K562 (cell line): ENCODE results near the gene CNTD1. TPM values are rescaled to one million over a fixed set of nuclear protein-coding genes. Genes with fewer than 3 reads are reported as not detected.

Source experiments
- CBFA2T3 ChIP-seq: fragments of 450-650 bp; IDR thresholded peaks from 2 replicates; pipeline ENCODE4 v1.6.1; 2017
- DIDO1 ChIP-seq: fragments of 450-650 bp; IDR thresholded peaks from 2 replicates; pipeline ENCODE4 v1.6.1; 2016; ENCODE audit warnings: low read depth, missing biosample characterization, missing genetic modification characterization
- DMBX1 ChIP-seq: fragments of 250-450 bp; sonication (Bioruptor Pico); IDR thresholded peaks from 2 replicates; pipeline ENCODE4 v1.8.0; 2022; ENCODE audit warnings: inconsistent platforms, mild to moderate bottlenecking, moderate library complexity, borderline replicate concordance
- EP300 ChIP-seq: IDR thresholded peaks from 2 replicates; pipeline ENCODE4 v1.6.1; 2012; ENCODE audit warnings: low read length, improper control_type of control experiment
- MTA2 ChIP-seq: fragments of 450-650 bp; IDR thresholded peaks from 2 replicates; pipeline ENCODE4 v1.6.1; 2016; ENCODE audit warnings: low read depth
- PHF8 ChIP-seq: fragments of 200-600 bp; sonication (generic); IDR thresholded peaks from 2 replicates; pipeline ENCODE4 v1.6.1; 2012; ENCODE audit warnings: mixed run types, mild to moderate bottlenecking, inconsistent platforms, low read length, moderate library complexity, borderline replicate concordance
- RBM39 ChIP-seq: fragments of 200-400 bp; formaldehyde crosslinking; optimal IDR thresholded peaks from 2 replicates; pipeline ENCODE3; 2018; ENCODE audit warnings: low read depth, low read length
- SOX6 ChIP-seq: fragments of 450-650 bp; IDR thresholded peaks from 2 replicates; pipeline ENCODE4 v1.6.1; 2014; ENCODE audit warnings: mild to moderate bottlenecking
- TRIM24 ChIP-seq, 2 experiments: fragments of 450-650 bp; IDR thresholded peaks; 2 replicates each; pipeline ENCODE4 v1.6.1; 2016
- ZNF77 ChIP-seq: fragments of 250-450 bp; sonication (Bioruptor Pico); IDR thresholded peaks from 2 replicates; pipeline ENCODE4 v1.5.0; 2020
- polyA plus RNA-seq, 8 experiments: library from polyadenylated mRNA; depleted of rRNA in 4 of 8; stranded (reverse) in 5 of 8; unstranded in 3 of 8; fragments of >200 nt; fragmentation: Nextera tagmentation in 2 of 8; fragmentation: Illumina TruSeq in 1 of 8; extraction: Ambion mirVana in 2 of 8; extraction: Trizol in 1 of 8; gene quantifications; 2 replicates each; pipeline versions ENCODE4 v1.2.1 to v1.2.3, GENCODE V29; 2011 to 2014; ENCODE audit warnings: inconsistent platforms in 1 of 8, missing spikeins in 1 of 8
- total RNA-seq, 7 experiments: library from RNA; depleted of rRNA in 6 of 7; stranded (reverse); fragments of >200 nt in 6 of 7; fragmentation: Illumina TruSeq in 2 of 7; extraction: Trizol in 2 of 7; gene quantifications; 2 replicates each; pipeline versions ENCODE4 v1.2.1 to v1.2.3, GENCODE V29; 2011 to 2021; ENCODE audit warnings: low replicate concordance in 1 of 7
- TF ChIP-seq, protein P1 (sequence below): fragments of 450-650 bp; IDR thresholded peaks from 2 replicates; pipeline ENCODE4 v1.6.1; 2016
- TF ChIP-seq, protein P2 (sequence below): sonication (generic); formaldehyde crosslinking; IDR thresholded peaks from 2 replicates; pipeline ENCODE4 v1.8.0; 2023; ENCODE audit warnings: mild to moderate bottlenecking, missing genetic modification reagents
- TF ChIP-seq, protein P3 (sequence below), 2 experiments: fragments of 450-650 bp; formaldehyde crosslinking in 1 of 2; IDR thresholded peaks; 2 replicates each; pipeline versions ENCODE4 v1.4.0 to v1.6.1; 2014 to 2020; ENCODE audit warnings: mild to moderate bottlenecking in 2 of 2, borderline replicate concordance in 1 of 2, low read depth in 1 of 2

CNTD1 gene
- total and polyA plus RNA-seq, 9 of the 15 experiments (the other 6 are each of a cell fraction or from before 2014, with no cell fraction given): 0.12 to 0.86 (median 0.41) TPM; not detected in 1

DNA sequence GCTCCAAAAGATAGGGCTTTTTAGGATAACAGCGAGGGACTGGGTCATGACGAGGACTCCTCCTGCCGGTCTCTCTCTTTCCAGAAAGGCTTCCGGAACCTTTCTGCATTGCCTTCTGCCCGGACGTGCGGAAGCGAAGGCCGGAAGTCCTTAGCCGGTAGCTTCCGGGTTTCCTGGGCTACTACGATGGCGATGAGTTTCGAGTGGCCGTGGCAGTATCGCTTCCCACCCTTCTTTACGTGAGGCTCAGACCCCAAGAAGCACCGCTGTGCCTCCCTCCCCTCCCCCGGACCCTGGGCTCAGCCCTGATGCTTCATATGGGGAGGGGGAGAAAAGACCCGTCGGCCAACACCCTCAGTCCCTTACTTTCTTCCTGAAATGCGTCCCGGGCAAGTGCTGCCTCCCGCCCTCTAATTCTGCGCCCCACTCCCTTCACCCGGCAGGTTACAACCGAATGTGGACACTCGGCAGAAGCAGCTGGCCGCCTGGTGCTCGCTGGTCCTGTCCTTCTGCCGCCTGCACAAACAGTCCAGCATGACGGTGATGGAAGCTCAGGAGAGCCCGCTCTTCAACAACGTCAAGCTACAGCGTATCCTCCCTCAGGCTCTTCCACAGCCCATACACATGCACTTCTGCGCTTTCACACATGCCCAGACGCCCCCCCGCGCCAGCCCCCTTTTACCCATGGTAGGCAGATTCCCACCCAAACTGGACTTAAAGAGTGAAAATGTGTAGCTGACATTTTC, 25.2 kb upstream of the CNTD1 start, which contains the start of gene VPS25 (continued):
- 0 out of 2 replicates have a peak, but pooled peaks have one; percentile 5 for TF ChIP-seq MTA2
- TF ChIP-seq TRIM24 (IDR thresholded peaks at IDR 0.05): peak in 1 of 2 experiments; percentile 99; a peak in 2 of 4 replicates
- peak; percentile 72 for TF ChIP-seq RBM39
- TF ChIP-seq SOX6: peak; percentile 66; the same call in 1 of the 2 replicates
- TF ChIP-seq, protein P1, sequence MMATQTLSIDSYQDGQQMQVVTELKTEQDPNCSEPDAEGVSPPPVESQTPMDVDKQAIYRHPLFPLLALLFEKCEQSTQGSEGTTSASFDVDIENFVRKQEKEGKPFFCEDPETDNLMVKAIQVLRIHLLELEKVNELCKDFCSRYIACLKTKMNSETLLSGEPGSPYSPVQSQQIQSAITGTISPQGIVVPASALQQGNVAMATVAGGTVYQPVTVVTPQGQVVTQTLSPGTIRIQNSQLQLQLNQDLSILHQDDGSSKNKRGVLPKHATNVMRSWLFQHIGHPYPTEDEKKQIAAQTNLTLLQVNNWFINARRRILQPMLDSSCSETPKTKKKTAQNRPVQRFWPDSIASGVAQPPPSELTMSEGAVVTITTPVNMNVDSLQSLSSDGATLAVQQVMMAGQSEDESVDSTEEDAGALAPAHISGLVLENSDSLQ: peak; percentile 78
- no peak for TF ChIP-seq ZNF77 (CRISPR knock-in tag)
- peak; percentile 22; the same call in 1 of the 2 replicates for TF ChIP-seq EP300
- TF ChIP-seq, protein P2, sequence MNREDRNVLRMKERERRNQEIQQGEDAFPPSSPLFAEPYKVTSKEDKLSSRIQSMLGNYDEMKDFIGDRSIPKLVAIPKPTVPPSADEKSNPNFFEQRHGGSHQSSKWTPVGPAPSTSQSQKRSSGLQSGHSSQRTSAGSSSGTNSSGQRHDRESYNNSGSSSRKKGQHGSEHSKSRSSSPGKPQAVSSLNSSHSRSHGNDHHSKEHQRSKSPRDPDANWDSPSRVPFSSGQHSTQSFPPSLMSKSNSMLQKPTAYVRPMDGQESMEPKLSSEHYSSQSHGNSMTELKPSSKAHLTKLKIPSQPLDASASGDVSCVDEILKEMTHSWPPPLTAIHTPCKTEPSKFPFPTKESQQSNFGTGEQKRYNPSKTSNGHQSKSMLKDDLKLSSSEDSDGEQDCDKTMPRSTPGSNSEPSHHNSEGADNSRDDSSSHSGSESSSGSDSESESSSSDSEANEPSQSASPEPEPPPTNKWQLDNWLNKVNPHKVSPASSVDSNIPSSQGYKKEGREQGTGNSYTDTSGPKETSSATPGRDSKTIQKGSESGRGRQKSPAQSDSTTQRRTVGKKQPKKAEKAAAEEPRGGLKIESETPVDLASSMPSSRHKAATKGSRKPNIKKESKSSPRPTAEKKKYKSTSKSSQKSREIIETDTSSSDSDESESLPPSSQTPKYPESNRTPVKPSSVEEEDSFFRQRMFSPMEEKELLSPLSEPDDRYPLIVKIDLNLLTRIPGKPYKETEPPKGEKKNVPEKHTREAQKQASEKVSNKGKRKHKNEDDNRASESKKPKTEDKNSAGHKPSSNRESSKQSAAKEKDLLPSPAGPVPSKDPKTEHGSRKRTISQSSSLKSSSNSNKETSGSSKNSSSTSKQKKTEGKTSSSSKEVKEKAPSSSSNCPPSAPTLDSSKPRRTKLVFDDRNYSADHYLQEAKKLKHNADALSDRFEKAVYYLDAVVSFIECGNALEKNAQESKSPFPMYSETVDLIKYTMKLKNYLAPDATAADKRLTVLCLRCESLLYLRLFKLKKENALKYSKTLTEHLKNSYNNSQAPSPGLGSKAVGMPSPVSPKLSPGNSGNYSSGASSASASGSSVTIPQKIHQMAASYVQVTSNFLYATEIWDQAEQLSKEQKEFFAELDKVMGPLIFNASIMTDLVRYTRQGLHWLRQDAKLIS (CRISPR knock-in tag): no peak
- TF ChIP-seq PHF8: peak; percentile 91
- TF ChIP-seq, protein P3, sequence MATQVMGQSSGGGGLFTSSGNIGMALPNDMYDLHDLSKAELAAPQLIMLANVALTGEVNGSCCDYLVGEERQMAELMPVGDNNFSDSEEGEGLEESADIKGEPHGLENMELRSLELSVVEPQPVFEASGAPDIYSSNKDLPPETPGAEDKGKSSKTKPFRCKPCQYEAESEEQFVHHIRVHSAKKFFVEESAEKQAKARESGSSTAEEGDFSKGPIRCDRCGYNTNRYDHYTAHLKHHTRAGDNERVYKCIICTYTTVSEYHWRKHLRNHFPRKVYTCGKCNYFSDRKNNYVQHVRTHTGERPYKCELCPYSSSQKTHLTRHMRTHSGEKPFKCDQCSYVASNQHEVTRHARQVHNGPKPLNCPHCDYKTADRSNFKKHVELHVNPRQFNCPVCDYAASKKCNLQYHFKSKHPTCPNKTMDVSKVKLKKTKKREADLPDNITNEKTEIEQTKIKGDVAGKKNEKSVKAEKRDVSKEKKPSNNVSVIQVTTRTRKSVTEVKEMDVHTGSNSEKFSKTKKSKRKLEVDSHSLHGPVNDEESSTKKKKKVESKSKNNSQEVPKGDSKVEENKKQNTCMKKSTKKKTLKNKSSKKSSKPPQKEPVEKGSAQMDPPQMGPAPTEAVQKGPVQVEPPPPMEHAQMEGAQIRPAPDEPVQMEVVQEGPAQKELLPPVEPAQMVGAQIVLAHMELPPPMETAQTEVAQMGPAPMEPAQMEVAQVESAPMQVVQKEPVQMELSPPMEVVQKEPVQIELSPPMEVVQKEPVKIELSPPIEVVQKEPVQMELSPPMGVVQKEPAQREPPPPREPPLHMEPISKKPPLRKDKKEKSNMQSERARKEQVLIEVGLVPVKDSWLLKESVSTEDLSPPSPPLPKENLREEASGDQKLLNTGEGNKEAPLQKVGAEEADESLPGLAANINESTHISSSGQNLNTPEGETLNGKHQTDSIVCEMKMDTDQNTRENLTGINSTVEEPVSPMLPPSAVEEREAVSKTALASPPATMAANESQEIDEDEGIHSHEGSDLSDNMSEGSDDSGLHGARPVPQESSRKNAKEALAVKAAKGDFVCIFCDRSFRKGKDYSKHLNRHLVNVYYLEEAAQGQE (IDR thresholded peaks at IDR 0.05; ENCODE audit: borderline replicate concordance): peak; percentile 11; the same call in 1 of the 2 replicates
- TF ChIP-seq, protein P3 (CRISPR knock-in tag; IDR thresholded peaks at IDR 0.05; ENCODE audit: low read depth): no peak
- TF ChIP-seq DMBX1 (CRISPR knock-in tag): peak; percentile 46; the same call in 1 of the 2 replicates
- peak; percentile 83 for TF ChIP-seq DIDO1 (tag)
- peak; percentile 38 for TF ChIP-seq CBFA2T3
